Astrocyte (in vitro differentiated cells and primary cell): Measurements from ENCODE around the gene FAM83C.

Experiments used
- EZH2 ChIP-seq: IDR thresholded peaks from 2 replicates; pipeline ENCODE4 v1.6.1; 2012; ENCODE audit warnings: mild to moderate bottlenecking, low read length, inconsistent platforms; ENCODE audit not compliant: insufficient read depth
- TF ChIP-seq, protein P1 (sequence below): IDR thresholded peaks from 2 replicates; pipeline ENCODE4 v1.5.1; 2011; ENCODE audit warnings: low read depth, mild to moderate bottlenecking, inconsistent platforms, low read length, moderate library complexity; ENCODE audit not compliant: insufficient read depth

GRCh38 chr20:35275741-35276251 lies 16.4 kb downstream of the FAM83C start:
- TF ChIP-seq EZH2, result no peak
- TF ChIP-seq, protein P1, sequence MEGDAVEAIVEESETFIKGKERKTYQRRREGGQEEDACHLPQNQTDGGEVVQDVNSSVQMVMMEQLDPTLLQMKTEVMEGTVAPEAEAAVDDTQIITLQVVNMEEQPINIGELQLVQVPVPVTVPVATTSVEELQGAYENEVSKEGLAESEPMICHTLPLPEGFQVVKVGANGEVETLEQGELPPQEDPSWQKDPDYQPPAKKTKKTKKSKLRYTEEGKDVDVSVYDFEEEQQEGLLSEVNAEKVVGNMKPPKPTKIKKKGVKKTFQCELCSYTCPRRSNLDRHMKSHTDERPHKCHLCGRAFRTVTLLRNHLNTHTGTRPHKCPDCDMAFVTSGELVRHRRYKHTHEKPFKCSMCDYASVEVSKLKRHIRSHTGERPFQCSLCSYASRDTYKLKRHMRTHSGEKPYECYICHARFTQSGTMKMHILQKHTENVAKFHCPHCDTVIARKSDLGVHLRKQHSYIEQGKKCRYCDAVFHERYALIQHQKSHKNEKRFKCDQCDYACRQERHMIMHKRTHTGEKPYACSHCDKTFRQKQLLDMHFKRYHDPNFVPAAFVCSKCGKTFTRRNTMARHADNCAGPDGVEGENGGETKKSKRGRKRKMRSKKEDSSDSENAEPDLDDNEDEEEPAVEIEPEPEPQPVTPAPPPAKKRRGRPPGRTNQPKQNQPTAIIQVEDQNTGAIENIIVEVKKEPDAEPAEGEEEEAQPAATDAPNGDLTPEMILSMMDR, result no peak
